Stimulated activated CD8-positive, alpha-beta memory T cell treated with anti-CD3 and anti-CD28 coated beads, Interleukin-4, amount 100 ng/mL, for 1 hour (primary cell): ENCODE data around the gene USP16.

Source experiments
- DNase-seq, 2 donors: peaks; one replicate each; pipeline ENCODE4 v3.0.0-alpha.2; 2020; ENCODE audit warnings: low read depth in 2 of 2, low spot score in 1 of 2

USP16 gene

DNA sequence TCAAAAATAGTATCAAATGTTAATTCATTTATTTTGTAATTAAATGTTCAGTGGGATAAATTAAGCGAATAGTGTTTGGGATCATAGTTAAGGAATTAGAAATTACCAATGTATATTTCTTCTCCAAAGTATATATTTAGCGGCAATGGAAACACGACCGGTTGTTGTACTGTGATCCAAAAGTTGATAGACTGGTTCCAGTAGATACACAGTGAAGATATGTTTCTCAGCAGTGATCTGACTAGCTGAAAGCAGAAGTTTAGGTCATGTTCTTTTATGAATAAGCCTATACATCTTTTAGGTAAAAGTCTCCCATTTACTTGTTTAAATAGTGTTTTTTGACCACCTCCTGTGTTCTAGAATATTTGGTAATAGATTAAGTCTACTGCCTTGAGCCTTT lies 8.8 kb downstream of the USP16 start:
- no peak for DNase-seq

DNA sequence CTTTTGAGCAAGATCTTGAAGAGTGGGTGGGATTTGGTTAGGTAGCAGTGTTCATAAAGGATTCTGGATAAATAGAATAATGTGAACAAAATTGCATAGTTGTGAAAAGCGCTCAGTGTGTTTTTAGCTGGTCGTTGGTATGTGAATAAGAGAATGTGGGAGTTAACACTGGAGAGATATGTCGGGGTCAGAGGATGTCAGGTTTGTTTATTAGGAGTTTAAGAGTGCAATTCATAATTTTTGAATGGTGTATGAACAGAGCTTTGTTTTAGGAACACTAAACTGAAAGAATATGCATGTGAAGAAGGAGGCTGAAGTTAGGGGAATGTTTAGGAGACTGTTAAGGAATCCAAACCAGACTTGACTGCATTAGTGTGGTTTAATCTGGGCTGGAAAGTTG lies 9.4 kb downstream of the USP16 start:
- DNase-seq = no peak

DNA sequence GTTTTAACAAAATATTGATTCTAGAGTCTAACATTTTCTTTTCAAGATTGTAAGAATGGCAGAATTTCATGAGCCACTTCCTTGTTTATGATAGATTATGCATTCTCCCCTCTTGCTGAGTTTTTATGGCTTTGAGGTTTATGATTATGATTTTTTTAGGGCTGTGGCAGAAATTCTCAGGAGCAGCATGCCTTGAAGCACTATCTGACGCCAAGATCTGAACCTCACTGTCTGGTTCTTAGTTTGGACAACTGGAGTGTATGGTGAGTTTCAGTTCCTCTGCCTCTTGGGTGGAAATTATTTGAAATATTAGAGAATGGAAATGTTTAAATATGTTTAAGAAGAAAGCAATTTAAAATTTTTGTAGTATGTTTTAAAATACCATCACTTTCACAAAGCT lies 10.2 kb downstream of the USP16 start:
- DNase-seq = no peak

DNA sequence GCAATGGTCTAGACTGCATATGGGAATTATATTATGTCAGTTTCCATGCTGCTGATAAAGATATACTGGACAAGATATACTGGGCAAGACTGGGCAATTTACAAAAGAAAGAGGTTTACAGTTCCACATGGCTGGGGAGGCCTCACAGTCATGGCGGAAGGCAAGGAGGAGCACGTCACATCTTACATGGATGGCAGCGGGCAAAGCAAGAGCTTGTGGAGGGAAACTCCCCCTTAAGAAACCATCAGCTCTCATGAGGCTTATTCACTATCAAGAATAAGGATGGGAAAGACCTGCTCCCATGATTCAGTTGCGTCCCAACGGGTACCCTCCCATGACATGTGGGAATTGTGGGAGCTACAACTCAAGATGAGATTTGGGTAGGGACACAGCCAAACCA lies 27.8 kb downstream of the USP16 start:
- DNase-seq = no peak

DNA sequence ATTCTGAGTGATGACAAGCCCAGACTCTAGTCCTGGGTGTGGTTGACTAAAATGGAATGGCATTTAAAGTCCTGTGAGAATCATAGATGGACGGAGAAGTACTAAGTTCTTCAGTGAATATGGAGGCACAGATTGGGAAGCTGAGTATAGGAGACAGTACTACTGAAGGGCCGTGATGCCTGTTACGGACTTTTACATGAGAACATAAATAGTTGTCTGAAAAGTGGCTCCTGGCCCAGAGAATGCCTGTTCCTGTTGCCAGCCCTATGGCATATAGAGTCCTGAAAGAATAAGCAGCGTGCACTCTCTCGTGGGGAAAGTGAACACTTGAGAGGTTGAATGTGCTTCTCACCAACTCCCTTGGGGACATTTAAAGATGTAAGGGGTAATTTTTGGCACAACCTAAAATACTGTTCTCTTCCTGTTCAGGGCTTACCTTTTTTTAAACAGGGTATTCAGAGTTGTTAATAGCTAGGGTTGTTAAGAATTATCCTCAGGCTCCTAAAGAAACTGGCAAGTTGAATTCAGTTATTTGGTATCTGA lies 28.6 kb downstream of the USP16 start:
- DNase-seq = no peak

DNA sequence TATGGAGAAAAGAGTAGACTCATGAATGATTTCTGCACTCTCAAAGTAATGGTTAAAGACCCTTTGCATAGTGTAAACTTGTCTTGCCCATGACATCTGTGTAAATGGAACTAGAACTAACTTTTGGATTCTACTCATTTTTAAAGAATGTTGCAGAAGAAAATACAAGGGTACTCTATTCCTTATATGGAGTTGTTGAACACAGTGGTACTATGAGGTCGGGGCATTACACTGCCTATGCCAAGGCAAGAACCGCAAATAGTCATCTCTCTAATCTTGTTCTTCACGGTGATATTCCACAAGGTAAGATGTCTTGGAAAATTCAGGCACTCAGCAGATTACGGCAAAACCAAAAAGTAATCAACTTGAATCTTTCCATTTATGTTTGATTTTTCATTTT lies 29.2 kb downstream of the USP16 start:
- DNase-seq = no peak

DNA sequence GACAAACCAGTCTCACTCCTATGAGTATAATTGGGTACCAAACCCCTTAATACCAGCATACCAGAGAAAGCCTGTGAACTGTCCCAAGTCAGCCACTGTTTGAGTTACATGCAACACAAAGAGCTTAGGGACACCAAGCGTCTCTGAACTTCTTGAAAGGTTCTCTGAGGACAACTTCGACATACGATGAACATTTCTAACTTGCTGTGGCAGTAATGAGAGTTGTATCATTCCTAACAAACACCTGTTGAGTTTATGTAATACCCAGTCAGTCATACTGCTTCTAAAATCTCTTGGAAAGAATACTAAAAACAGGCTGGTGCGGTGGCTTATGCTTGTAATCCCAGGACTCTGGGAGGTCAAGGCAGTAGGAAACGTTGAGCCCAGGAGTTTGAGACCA lies 30.6 kb downstream of the USP16 start:
- DNase-seq = no peak

DNA sequence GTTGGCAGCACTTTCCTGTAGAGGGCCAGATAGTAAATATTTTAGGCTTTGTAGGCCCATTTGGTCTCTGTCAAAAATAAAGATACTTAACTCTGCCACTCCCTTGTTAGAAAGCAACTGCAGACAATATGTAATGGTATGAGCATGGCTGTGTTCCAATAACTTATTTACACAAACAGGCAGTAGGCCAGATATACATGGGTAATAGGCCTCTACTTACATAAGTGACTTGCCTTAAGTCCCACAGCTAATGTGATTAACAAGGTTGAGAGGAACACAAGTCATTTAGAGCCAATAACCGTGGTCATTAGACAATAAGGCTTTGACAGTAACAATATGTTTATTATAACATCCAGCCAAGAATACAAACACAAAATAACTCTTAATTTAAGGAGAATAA lies 31.5 kb downstream of the USP16 start:
- no peak for DNase-seq

DNA sequence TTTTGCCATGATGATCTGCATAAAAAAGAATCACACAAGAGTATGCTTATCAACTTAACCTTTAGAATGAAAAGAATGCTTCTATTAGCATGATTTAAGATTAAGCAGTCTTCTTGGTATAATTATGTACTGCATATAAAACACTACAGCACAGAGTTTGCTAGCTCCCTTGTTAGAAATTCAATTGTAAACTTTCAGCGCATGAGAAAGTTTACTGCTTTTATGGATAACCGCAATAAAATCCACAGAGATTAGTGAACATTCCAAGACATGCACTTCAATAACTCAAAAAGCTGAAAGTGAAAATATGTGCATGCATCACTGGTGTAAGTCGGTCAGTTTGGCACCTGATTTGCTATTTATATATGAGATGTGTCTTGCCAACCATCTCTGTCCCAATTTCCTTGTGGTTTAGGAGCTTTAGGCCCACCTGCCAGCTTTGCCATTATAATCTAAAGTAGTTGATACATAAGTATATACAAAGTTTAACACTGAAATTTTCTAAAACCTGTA lies 32.1 kb downstream of the USP16 start:
- no peak for DNase-seq

DNA sequence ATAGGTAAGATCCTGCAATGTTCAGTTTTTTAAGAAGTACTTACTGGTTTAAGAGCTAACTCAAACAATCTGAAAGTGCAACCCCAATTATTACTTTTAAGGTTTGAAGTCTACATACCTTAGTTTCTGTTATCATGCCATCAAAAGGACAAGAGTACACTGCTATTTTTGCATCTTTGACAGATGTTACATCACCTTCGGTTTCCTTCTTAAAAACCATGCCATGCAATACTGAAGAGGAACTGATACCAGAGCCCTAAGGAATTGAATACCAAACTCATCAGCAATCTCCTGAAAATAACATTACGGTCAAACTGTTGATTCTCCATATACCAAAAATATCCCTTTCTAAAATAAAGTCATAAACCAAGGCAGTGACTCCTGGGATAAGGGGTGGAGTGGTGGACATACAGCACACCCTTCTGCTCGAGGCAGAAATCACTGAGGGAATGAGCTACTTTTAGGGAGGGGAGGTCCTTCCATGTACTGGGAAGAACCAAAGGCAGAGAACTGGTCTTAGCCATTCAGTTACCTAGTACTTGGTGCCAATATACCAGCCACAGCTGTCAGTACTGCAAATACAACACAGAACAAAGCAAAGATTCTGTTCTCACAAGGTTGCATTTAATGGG lies 40.5 kb downstream of the USP16 start:
- no peak for DNase-seq

DNA sequence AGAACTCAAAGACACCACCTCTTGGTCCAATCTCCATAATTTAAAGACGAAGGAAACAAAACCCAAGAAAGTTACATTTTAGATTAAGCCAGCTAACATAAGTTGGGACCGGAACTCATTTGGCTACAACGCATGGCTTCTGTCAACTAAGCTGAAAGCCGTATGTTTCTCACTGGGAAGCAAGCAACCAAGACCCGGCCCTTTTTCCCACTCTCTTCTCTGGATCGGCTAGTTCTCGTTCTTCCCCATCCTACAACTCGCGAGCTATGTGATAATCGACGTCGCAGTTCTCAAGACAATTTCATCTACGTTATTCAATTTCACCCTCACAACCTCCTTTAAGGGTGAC lies 48.4 kb downstream of the USP16 start:
- DNase-seq = no peak

DNA sequence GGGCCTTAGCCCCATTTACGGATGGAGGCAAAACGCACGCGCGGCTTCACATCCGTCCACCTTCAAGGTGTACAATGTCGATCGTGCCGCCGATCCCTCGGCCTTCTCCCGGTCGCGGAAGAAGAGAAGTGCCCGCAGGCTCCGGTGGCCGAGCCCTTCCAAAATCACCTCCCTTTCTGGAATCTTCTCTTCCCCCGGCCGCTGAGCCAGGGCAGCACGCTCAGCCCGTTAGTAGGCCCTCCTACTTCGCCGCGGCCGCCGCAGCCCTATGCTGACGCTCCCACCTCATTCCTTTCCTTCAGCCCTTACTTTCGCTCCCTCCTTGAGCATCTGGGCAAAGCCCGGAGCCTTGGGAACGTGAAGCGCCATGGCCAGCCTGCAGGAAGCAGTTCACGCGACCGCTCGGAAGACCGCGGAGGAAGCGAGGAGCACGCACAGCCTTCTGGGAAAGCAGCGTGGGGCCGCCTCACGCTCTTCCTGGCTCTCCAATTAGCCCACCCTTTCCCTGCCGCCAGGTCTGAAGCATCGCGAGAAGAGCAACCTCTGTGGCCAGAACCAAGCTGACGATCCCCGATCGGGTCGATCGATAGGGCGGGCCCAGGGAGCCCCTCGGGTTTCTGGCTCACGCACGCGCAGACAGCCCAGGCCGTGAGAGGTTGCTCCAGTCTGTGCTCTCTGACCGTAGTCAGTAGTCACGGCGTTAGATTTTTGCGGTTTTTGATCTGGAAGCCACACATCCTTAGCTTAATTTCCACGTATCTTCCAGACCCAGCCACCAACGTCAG lies 48.9 kb downstream of the USP16 start, which contains the start of gene CCT8:
CCT8 (minus strand) TSS at position 427 of the 785 bp plus-strand sequence; CDS start at position 369, 58 bp downstream.
- peak; percentile 91 to 96 for DNase-seq

DNA sequence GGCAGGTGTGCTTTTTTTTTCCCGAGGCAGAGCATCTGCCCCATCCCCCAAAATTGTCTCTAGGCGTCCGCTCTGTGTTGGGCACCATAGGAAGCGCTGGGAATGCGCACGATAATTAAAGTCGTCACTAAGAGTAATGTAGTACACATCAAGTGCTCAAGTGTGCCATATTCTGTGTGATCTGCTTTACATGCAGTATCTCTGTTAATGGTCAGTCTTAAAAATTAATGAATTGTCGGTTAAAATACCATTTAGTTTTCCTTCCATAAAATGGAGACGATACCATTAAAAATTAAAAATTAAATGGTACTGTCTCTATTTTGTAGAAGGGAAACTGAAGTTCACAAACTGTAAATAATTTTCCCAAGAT lies 49.5 kb downstream of the USP16 start:
- no peak for DNase-seq

DNA sequence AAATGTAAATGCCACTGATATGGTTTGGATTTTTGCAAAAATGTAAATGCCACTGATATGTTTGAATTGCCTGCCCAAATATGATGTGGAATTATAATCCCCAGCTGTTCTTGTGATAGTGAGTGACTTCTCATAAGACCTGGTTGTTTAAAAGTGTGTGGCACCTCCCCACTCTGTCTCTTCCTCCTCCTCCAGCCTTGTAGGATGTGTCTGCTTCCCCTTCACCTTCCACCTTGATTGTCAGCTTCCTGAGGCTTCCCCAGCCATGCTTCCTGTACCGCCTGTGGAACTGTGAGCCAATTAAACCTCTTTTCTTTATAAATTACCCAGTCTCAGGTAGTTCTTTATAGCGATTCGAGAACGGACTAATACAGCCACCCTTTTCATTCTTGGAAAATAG lies 50.3 kb downstream of the USP16 start:
- no peak for DNase-seq

DNA sequence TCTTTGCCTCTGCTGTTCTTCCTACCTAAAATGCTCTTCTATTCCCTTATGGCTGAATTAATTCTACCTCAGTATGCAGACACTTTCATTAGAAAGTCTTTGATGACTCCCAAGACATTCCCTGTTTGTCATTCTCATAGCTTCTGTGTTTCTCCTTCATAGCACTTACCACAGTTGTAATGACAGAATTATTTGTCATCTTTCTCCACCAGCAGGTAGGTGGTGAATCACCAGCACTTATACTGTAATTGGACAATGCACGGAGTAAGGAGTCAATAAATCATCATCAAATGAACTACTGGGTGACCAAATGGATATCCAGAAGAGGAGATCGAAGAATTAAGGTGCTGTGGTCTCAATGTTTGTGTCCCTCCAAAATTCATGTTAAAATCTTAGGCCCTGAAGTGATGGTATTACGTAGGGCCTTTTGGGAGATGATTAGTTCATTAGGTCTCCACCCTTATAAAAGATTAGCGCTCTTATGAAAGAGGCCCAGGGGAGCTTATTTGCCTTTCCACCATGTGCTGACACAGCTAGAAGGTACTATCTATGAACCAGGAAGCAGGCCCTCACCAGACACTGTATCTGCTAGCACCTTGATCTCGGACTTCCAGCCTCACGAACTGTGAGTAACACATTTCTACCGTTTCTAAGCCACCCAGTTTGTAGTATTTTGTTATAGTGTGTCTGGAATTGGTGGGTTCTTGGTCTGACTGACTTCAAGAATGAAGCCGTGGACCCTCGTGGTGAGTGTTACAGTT lies 51.4 kb downstream of the USP16 start:
- DNase-seq = no peak

DNA sequence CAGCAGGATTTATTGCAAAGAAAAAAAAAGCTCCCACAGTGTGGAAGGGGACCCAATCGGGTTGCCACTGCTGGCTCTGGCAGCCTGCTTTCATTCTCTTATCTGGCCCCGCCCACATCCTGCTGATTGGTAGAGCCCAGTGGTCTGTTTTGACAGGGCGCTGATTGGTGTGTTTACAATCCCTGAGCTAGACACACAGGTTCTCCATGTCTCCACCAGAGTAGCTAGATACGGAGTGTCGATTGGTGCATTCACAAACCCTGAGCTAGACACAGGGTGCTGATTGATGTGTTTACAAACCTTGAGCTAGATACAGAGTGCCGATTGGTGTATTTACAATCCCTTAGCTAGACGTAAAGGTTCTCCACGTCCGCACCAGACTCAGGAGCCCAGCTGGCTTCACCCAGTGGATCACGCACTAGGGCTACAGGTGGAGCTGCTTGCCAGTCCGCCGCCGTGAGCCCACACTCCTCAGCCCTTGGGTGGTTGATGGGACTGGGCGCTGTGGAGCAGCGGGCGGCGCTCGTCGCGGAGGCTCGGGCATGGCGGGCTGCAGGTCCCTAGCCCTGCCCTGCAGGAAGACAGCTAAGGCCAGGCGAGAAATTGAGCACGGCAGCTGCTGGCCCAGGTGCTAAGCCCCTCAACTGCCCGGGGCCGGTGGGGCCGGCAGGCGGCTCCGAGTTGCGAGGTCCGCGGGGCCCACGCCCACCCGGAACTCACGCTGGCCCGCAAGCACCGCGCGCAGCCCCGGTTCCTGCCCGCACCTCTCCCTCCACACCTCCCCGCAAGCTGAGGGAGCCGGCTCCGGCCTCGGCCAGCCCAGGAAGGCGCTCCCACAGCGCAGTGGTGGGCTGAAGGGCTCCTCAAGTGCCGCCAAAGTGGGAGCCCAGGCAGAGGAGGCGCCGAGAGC lies 52.5 kb downstream of the USP16 start:
- peak in 1 of 2 donors; percentile 37 for DNase-seq

DNA sequence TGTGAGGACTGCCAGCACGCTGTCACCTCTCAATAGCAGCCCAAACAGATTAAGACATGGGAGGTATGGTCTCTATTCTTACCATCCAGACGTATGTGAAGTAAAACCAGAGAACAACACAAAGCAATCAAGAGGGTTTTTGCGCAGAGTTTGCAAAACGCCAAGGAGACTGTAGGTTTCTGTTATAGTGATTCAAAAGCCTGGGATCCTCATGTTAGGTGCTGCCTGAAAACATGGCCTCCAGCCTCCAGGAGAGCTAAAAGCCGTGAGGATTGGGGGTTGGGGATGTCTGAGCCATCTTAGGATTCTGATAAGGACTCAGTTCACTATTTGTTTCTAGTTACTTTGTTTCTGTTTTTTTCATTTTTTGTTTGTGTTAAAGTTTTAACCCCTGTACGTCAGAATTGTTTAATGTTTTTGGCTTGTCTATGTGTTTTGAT lies 53.2 kb downstream of the USP16 start:
- no peak for DNase-seq

DNA sequence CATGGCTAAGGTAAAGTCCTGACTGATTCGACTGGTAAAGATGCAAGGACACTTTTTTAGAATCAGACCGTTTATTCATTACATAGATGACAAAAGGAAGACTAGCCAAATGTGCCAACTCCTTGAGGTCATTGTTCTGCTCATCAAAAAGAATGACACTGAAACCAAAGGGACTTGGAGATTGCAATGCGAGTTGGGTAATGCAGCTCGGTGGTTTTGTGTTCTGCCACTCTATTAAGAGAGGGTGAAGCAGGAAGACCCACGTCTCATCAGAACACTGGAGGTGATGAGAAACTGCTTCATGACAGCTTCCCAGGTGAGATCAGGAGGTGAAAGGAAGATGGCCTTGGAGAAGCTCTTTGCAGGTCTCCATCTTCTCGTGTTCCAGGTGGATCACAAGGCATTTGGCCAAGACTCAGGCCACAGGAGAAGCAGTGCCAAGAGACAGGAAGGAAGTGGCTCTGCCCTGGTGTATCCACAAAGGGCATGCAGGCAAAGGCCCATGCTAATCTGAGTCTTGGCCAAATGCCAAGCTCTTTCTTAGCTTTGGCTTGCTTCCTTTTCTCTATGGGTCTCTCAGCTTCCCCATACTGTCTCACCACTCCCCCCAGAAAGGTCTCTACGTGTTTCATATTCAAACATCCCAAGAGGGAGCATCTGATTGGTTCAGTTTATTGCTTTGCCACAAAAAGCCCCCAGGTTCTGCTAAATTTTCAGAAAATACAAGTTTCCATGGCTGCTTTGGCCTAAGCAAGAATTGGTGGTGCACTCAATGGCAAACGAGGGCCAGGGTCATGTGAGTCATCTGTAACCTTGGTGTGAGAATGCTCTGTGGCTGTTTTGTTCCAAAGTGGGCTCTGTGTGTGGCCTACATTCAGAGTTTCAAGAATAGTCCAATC lies 54.6 kb downstream of the USP16 start:
- no peak for DNase-seq

DNA sequence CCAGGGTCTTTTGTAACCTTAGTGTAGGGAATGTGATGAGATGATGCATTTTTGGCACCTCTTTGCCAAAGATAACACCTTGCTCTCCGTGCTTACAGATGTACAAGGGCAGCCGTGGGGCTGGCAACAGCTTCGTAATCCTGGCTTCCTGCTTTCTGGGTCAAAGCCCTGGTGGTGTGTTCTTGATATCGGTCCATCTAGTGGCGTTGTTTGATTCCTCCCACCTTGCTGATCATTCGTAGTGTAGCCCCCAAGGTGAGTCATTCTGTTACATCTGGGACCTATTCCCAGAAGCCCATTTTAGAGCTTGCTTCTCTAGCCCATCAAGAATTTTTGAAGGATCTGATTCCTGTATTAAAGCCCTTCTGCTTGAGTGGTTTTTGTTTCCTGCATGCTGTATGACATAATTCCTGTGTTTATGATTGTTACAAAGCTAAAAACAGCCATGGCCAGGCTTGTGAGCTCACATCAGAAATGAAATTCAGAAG lies 56.0 kb downstream of the USP16 start:
- no peak for DNase-seq
